ENCODE results near the gene OSTF1.

The OSTF1 gene

DNA sequence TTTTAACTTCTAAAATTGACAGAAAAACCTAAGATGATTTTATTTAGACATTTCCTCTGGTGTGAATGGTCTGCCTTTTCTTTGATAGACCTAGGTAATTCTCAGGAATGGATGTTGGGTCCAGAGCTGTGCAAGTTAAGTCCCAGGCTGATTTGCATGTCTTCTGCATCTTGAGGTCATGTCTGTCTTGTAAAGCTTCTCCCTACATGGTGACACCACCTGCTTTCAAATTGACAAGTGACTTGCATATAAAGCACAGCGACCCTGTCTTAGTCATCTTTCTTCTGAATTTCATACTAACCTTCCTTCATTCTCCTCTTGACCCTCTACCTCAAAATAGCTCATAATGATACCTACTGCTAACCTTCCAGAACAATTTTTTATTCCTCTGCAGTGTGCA lies 29.2 kb downstream of the OSTF1 start:
- H3K4me3 ChIP-seq (ENCODE audit: low read depth, low read length), result no peak overlapping the region

DNA sequence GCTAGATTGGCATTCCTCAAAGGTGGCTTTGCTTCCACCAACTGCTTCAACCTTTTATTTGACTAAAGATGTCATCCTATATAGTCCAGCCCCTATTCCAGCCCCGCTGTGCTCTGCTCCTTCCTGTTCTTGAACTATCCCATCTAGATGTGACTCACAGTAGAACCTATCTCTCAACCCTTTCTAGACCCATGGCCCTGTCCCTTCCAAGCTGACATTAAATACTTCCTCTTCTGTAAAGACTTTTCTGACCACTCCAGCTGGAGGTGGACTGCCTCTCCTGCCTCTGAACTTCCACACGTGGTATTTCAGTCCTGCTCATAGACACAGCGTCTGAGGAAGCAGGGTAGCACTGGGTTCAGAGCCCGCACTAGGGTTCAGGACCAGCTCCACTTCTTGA lies 32.4 kb downstream of the OSTF1 start:
- H3K4me3 ChIP-seq (ENCODE audit: low read depth, low read length), result no peak overlapping the region

DNA sequence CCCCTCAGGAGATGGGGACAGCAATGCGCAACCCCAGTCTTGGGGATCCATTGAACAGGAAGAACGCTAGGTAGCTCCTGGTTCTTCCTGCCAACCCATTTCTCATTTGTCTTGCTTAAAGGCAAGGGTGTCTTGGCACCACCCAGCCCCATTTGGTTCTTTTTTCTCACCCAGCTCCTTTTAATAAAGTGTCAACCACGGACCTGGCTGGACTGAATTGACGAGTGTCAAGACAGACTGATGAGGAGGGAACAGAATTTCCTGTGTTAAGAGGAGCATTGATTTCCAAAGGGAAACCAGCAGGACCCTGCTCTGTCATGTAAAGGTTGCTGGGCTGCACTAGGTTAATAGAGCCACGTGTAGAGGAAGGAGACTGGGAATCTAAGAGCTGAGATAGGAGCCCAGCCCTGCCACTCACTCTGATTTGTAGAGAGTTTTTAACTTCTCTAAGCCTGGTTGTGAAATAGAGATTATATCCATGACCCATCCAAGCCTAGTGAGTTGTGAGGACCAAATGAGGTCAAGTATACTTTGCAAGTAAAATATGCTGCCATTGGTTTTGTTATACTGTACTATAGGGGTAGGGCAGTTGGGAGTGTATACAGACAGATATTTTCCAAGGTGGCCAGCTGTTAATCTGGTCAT lies 33.7 kb downstream of the OSTF1 start:
- H3K4me3 ChIP-seq (ENCODE audit: low read depth, low read length), result no peak overlapping the region

DNA sequence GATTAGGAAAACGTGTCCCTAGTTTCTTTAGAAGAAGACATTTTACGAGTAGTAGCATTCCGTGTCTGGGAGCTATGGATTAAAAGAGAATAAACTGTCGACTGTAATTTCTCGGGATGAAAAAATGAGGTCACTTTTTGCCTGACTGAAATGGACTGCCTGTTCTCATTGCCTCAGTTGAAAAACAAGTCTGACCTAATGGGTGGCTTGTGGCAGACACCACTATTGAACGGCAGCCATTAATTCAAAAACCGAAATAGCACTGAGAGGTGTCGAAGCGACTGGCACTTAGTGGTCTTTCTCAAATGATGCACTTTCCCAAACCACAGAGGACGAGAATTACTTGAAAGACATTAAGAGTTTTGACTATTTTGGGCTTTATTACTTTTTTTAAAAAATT lies 35.4 kb downstream of the OSTF1 start:
- no peak overlapping the region for H3K4me3 ChIP-seq (ENCODE audit: low read depth, low read length)

DNA sequence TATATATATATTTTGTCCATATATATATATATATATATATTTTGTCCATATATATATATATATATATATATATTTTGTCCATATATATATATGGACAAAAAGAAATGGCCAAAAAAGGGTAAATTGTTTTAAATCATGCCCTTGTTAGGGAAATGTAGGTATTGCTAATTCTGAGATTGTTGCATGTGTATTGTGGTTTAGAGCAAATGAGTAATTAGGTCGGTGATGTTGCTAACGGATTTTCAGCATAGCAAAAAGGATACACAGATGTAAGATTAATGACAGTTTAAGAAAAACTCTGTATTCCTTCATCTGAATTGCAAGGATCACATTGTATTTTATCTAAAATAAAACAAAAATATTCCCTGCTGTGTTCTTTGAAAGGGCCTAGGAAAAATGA lies 40.2 kb downstream of the OSTF1 start:
- H3K4me3 ChIP-seq (ENCODE audit: low read depth, low read length), result no peak overlapping the region

DNA sequence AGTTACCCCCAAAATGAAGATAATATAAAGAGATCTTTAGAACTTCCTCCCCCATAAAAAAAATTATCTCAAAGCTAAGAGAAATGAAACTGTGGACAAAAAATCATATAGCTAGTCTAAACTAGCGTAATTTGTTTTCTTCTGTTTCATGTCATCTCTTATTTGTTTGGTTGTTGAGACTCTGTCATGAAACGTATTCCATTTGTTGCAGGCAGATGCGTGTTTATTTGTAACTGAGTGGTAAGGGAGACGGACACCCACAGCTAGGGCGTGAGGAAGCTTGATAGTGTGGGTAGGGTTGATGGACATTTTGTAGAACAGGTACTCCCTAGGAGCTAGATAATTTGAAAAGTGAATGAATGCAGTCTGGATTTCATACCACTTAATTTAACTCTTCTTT lies 41.9 kb downstream of the OSTF1 start:
- H3K4me3 ChIP-seq (ENCODE audit: low read depth, low read length), result no peak overlapping the region

DNA sequence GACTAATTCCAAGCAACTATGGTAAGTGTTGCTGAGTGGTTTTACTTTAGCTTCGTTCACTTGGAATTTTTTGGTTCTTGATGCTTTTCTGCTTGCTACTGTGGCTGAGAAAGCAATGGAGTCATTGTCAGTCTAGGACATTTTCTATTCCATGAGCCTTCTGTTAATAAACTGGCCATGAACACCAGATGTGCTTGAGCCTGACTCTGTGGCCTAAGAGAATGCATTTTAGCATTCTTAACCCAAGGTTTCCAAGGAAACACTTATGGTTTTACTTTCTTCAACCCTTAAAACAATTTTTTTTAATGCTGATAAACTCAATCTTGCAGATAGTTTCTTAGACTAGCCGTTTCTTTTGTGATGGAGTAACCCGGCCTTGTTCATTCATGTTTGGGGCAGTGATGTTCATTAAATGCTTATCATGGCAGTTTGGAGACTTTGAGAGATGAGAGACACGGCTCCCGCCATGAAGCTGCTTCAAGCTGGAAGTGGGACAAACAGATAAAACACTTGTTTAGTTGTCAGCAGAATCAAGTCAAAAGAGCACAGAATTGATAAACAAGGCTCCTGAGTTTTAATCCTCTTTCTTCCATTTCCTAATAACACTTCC lies 42.4 kb downstream of the OSTF1 start:
- no peak overlapping the region for H3K4me3 ChIP-seq (ENCODE audit: low read depth, low read length)

DNA sequence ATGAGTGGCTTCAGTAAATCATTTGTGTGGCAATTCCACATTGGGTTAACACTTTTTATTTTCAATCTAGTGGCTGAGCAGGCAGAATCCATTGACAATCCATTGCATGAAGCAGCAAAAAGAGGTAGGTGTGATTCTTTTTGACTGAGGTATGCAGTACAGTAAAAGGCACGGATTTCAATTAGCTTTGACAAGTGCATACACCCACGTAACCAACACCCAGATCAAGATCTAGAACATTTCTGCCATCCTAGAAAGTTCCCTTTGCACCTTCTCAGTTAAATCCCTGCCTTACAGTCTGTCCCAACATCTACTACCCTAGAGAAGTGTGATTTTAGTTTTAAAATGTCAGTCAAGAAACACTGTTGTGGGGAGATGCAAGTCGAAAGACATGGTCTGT lies 43.4 kb downstream of the OSTF1 start:
- H3K4me3 ChIP-seq (ENCODE audit: low read depth, low read length), result no peak overlapping the region

DNA sequence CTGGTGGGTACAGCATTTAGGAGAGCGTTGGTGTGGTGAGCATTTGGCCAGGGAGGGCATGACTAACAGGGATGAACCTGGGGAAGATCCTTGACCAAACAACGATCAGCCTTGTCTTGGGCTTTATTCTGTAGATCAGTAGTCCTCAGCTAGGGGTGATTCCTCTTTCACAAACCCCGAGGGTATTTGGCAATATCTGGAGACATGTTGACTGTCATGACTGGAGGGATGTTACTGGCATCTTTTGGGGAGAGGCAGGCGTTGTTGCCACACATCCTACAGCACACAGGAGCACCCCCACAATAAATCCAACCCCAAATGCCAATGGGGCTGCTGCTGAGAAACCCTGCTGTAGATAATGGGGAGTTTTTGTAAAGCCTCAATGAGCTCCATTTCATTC lies 43.9 kb downstream of the OSTF1 start:
- no peak overlapping the region for H3K4me3 ChIP-seq (ENCODE audit: low read depth, low read length)

DNA sequence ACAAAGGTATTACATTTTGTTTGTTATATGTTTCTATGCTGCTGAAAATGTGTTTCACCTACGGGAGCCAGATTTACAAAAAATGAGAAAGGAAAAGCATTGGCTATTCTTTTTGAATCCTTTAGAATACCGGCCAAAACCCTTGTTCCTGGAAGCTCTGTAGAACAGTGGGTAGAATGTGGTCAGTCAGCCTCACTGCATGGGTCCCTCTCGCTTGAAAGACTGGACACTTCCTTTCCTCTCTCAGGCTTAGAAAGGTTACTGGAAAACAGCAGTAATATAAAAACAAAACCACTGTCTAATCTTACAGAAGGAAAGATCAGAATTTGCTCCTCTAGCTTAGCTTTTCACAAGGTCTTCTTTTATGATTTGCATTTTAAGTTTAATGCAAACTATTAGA lies 45.1 kb downstream of the OSTF1 start:
- no peak overlapping the region for H3K4me3 ChIP-seq (ENCODE audit: low read depth, low read length)

DNA sequence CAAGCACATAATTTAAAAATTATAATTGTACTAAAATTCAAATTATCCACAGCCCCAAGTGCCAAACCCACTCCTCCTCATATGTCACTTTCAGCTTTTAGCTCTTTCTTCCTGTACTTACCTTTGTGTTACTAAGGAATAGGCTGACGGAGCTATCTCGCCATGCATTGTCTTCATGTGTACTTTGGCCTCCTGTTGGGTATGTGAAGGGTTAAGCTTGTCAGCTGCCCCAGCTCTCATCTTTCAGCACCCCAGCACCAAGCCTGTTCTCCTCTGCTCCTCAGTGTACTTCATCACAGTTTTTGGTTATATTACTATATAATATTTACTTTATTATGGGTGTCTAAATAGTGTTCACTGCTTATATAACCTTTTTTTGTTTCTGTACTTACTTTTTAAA lies 46.2 kb downstream of the OSTF1 start:
- H3K4me3 ChIP-seq (ENCODE audit: low read depth, low read length), result no peak overlapping the region

DNA sequence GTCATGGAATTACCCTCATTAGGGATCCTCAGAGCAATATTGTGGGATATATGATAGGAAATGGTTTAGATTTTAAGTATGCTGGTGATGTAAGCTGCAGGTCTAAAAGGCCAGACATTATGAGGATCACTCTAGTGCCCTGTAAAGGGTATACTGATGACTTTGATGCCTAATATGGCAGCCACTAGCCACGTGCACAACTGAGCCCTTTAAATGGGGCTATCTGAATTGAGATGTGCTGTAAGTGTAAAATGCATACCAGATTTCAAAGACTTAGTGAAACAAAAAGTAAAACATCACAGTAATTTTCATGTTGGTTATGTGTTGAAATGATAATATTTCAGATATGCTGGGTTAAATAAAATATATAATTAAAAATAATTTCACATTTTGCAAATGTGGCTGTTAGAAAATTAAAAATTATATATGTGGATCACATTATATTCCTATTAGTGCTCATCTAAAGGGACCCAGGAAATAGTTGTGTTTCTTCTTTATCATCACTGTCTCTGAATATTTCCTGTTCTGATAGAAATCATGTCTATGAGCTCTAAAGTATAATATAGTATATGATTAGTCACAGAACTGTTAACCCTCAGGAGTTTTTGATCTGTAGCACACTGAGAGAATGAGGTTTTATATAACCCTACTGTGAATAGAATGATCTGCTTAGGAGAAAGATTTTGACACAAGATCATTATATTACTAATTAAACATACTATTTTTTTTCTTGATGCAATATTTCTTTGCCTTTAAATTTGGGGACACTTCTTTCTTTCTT lies 50.1 kb downstream of the OSTF1 start:
- H3K4me3 ChIP-seq (ENCODE audit: low read depth, low read length), result no peak overlapping the region

DNA sequence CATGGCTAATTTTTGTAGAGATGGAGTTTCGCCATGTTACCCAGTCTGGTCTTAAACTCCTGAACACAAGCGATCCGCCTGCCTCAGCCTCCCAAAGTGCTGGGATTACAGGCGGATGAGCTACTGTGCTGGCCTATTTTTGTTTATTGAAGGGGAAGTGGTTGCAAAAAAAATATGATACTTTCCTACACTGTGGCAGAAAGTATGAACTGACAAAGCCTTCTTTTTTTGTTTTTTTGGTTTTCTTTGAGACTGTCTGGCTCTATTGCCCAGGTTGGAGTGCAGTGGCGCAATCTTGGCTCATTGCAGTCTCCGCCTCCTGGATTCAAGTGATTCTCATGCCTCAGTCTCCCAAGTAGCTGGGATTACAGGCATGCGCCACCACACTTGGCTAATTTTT lies 50.9 kb downstream of the OSTF1 start:
- no peak overlapping the region for H3K4me3 ChIP-seq (ENCODE audit: low read depth, low read length)

DNA sequence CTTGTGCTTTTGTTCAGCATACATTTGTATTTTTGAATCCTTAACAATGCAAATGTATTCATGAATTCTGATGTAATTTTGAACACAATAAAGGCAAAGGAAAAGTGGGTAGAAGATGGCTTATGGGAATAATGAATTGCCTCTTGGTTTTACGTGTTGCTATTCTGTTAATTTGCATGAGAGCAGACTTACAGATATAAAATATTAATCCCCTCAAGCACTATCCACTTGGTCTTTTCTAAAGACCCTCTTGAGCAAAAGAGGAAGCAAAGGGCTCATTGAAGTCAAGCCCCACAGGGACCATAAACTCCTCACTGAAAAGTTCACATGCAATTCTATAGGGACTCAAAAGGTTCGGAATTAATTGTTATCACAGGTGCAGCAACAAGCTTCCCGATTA lies 51.9 kb downstream of the OSTF1 start:
- no peak overlapping the region for H3K4me3 ChIP-seq (ENCODE audit: low read depth, low read length)

DNA sequence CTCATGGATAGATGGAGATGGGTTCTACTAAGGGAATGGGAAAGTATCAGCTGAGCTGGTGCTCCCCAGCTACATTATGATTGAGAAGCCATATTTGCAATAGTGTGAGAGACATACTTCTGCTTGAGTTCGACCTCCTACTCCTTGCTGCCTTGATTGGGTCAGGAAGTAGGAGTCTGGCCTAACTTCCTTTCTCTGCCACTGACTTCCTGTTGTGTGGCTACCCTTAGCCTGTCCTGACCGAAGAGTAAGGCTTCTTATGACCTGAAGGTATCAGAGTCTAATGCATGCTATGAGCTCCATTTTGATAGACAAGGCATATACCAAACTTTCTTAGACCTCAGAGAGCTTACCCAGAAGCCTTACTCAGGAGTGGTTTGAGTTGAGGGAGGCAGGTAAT lies 53.9 kb downstream of the OSTF1 start:
- no peak overlapping the region for H3K4me3 ChIP-seq (ENCODE audit: low read depth, low read length)

DNA sequence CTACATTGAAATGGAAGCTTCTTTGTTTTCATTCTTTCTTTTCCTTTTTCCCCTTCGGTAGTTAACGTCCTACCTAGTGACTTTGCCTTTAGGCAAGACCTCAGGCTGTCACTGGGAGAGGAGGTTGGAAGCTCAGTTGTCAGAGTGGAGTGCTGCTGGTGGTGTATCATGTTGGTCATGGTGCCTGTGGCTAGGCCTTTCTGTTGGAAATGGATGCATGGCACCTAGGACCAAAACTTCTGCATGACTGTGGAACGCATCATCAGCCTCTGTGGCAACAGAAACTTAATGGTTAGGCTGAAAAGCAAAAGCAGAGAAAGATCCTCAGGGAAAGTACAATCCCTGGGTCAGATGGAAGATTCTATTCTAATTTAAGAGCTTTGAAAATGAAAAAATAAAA lies 57.9 kb downstream of the OSTF1 start:
- no peak overlapping the region for H3K4me3 ChIP-seq (ENCODE audit: low read depth, low read length)

DNA sequence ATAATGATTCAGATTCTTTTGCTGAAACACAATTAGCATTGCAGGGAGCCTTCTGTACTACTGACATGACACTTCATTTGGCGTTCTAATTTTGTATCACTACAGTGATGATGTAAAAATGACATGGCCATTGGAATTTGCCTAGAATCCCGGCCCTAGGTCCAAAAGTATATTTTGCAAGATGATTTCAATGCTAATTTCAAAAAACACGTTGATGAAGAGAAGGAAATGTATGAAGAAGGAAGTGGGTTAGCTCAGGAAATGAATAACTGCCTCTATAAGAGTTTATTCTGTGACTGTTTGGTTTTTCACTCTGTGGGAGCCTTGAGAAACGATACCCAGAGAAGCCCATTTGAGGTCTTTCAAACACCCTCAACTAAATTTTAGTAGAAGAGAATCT lies 59.3 kb downstream of the OSTF1 start:
- no peak overlapping the region for H3K4me3 ChIP-seq (ENCODE audit: low read depth, low read length)

DNA sequence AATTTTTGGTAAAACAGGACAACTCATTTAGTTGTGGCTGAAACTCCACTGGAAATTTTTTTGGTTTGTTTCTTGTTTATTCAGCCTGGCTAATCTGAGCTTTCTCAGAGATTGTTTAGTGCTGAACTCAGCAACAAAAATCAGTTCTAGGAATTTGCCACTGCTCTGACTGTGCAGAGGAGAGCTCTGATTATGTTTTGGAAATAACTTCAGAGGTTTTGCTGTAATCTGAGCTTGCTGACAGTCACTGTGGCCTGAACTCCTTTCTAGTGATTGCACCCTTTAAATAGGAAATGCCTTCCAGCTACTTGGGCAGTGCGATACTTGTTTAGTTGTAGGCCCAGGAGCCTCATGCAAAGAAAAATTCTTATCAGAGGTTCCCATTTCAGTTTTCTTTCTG lies 60.2 kb downstream of the OSTF1 start:
- no peak overlapping the region for H3K4me3 ChIP-seq (ENCODE audit: low read depth, low read length)

DNA sequence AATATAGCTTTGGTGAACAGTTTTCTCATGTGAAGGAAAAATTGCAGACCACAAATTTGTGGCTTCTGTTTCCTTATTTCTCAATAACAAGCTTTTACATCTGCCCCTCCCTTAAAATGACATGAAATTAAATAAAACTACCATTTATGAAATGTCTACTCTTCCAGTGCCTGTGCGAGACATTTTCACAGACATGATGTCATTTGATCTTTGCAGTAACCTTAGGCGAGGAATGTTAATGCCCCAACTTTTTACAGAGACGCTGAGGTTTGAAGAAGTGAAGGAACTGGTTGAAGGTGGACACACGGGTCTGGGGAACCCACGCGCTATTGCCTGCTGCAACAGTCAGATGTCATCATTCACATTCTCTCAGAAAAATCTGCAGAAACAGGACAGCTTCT lies 61.5 kb downstream of the OSTF1 start:
- no peak overlapping the region for H3K4me3 ChIP-seq (ENCODE audit: low read depth, low read length)

DNA sequence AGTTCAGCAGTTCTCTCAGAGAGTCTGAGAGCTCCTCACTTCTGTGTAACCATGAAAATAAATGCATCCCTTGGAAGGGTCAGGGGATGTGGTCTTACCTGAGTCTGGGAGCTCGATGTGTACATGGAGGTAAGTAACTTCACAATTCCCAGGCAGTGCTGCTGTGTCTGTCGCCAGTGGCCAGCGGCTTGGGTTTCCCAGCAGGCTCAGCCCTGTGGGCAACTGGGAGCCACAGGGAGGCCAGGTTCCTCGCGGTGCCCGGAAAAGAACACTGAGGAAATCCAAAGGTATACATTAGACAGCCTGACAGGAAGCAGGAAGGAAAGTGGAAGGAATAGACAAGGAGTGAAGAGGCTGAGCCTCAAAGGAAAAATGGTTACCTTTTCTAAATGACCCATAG lies 62.2 kb downstream of the OSTF1 start:
- no peak overlapping the region for H3K4me3 ChIP-seq (ENCODE audit: low read depth, low read length)

DNA sequence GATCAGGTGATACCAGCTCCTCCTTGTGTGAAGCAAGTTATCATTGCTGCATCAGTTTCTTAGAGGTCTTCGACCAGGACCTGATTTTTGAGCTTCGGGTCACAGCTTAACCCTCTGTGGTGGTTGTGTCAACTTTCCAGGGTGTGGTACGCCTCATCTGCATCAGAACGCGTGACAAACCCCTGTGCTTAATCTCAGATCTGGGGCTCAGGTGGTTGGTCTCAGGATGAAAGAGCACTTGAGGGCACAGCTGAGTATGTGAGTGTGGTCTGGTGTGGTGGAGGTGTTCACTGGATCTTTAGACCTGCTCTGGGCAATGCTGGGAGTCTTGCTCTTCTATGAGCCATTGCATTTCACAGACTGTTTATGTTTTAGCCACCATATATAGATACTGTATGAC lies 64.1 kb downstream of the OSTF1 start:
- H3K4me3 ChIP-seq (ENCODE audit: low read depth, low read length), result no peak overlapping the region

DNA sequence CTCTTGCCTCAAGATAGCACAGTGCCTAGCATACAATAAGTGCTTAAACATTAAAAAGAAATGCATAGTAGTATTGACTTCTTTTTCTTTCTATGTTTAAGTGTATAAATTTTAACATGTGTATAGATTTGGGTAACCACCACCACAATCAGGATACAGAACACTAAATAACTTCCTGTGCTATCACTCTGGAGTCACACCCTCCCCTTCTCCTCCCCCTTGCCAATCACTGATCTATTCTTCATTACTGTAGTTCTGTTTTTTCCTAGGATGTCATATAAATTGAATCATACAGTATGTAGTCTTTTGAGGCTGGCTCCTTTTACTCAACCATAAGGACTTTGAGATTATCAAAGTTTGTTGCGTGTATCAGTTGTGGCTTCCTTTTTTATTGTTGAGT lies 68.5 kb downstream of the OSTF1 start:
- no peak overlapping the region for H3K4me3 ChIP-seq (ENCODE audit: low read depth, low read length)
